NCI-H748 (cell line): ENCODE data around the gene TEX28.
A peak's percentile ranks its signal among the peaks of the same experiment; 100 is the strongest.
"Not testable (repeated sequence)": the region's sequence is repeated elsewhere in the genome, so short reads cannot be mapped to it uniquely, and the experiment has no call there.

Source experiments
- DNase-seq: peaks from one replicate; lab custom pipeline; 2025; ENCODE audit not compliant: unreplicated experiment; lab: John Stamatoyannopoulos, UW

Gene TEX28, protein sequence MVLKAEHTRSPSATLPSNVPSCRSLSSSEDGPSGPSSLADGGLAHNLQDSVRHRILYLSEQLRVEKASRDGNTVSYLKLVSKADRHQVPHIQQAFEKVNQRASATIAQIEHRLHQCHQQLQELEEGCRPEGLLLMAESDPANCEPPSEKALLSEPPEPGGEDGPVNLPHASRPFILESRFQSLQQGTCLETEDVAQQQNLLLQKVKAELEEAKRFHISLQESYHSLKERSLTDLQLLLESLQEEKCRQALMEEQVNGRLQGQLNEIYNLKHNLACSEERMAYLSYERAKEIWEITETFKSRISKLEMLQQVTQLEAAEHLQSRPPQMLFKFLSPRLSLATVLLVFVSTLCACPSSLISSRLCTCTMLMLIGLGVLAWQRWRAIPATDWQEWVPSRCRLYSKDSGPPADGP

GRCh38 chrX:154294791-154295574 is at the start of gene TEX28:
TSS of gene TEX28 (minus strand) at chrX:154295124. CDS start at chrX:154292117, 3,007 bp downstream.
- no peak for DNase-seq

DNA sequence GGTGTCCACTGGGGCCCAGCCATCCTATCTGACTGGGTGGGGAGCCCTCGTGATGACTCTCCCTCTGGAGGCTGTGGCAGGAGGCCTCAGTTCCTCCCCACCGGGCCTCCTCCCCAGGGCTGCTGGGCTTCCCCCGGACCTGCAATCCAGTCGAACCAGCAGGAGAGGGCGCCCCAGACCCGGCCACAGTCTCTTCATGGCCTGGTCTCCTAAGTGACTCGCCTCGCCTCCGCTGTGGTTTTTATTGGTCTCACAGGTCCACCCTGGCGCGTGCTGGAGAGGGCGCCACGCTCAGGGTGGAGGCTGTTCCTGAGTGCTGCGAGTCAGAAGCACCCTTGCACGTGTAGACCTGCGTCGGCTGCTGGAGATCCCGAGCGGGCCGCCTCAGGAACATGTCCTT is 48.7 kb upstream of the TEX28 start:
- DNase-seq: not testable (repeated sequence)

DNA sequence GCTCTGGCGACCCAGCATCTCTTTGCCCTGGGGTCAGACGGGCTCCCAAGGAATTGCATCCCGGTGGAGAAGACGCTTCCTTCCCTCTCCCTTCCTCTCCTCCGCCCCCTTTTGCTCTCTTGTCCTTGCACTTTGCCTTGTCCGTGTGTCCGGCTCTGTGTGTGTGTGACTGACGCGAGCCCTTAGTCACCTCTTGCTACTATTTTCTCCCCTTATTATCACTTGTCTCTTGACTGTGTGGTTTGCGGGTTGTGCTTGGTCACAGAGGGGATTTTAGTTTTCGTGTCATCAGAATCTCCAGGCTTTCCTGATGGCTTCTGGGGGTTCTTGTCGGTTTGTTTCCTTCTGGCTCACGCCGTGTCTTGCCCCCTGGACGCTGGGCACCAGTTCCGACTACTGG is 48.1 kb upstream of the TEX28 start:
- DNase-seq: not testable (repeated sequence)

GRCh38 chrX:154341399-154342298 is 46.7 kb upstream of the TEX28 start:
- not testable (repeated sequence) for DNase-seq

DNA sequence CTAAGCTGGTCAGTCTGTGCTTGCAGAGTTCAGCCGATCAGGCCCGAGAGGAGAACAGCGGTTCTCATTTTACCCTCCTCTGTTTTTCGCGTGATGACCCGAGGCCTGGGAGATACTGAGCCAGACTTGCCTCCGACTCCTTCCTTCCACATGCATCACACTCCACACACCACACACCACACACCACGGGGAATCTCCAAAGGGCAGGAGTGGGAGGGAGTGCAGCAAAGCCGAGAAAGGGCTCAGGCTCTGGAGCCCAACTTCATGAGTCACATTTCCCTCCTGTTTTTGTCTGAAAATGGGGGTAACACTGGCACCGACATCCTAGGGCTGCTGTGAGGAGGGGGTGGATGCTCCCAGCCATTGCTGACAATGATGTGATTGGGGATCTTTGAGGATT is 39.6 kb upstream of the TEX28 start:
- DNase-seq: no peak

DNA sequence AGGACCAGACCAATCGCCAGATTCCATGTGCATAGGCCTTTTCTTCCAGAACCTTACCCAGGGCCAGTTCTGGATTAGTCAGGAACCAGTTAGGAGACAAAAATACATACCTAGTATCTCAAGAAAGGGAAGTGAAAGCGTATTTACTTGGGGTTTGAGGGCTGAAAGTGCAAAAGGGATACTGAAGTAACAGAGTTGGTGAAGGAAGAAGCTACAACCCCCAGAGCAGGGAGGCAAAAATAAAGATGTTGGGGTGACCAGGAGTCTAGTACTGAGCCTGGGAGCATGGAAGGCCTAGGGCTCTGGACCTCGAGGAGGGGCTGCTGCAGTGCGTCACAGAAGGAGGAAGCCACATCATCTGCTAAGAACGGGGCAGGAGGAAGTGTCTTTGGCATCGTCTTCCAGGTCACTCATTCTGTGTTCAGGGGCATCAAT is 38.9 kb upstream of the TEX28 start:
- DNase-seq: no peak

DNA sequence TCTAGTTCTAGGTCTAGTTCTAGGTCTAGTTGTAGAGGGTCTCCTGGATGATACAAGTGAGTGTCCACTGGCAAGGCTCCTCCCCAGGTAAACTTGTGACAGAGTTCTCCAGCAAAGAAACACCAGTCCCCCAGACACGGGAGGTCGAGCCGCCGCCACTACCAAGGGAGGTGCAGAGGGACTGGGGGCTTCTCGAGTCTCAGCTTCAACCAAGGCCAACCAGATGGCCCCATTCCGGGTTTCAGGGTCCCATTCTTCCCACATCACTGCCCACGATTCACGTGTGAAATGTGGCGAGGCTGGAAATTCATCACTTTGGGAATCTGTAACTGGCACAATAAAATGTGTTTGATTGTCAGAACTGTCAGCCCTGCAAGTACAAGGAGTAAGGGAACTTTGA is 38.2 kb upstream of the TEX28 start:
- no peak for DNase-seq

DNA sequence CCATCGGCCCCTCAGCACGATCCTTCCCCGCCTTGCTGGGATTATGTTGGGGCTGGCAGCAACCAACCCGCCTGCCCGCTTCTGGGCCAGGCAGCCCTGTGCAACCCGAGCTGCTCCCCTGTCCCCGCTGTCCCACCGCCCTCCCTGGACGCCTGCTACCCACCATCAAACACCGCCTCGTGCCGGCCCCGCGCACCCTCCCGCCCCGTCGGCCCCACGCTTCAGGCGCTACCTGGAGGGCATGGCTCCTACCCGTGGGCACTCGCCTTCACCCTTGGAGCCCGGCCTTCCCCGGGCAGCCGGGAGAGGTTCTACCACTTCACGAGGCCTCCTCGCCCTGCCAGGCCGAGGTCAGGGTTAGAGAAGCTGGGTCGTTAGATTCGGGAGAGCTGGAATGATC is 37.6 kb upstream of the TEX28 start:
- DNase-seq: no peak

GRCh38 chrX:154329294-154329693 is 34.4 kb upstream of the TEX28 start:
- DNase-seq: no peak

DNA sequence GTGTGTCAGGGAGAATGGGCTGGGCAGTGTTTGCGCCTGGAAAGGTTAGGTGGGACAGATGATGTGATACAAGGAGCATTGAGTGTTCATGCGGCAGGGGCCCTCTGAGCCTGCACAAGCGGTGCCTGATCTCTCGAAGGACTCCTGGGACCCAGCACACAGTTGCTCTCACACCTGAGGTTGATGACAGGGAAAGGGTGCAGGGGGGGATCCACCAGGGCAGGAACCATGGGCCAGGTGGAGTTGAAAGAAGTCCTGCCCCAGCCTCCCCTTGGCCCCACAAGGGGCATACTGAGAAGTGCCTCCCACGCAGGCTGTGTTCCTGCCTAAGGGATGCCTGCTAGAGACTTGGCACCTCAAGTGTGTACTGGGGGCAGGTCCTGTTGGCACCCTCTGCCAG is 33.7 kb upstream of the TEX28 start:
- no peak for DNase-seq

DNA sequence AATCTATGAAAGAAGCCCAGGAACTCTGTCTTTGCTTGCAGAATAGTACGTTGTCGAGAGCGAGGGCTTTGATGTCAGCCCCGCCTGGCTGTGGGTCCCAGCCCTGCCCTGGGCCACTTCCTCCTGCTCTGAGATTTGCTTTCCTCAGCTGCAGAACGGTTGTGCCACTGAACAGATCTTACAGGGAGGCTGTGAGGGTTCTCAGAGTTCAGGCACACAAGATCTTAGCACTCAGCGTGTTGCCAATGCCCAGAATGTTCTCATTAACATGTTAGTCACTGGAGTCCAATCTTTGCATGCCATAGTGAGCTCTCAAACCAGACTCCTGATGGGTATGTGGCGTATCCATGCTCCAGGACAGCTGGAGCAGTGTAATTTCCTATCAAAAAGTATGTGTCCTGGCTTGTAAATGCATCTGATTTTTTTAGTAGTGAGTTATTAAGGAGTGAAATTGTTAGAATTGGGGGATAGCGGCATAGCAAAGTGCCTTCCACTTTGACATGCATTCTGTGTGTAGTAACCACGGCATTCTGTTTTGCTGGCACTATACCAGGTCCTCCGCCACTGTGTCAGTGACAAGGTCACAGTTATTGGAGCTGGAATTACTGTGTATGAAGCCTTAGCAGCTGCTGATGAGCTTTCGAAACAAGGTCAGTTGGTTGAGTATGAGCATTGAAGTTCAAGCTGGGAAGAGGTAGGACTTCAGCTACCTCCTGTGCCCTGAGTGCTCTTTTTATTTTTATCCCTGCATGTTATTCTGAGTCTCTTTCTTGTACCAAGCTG is 32.3 kb upstream of the TEX28 start:
- DNase-seq: no peak

- peak; percentile 1 for DNase-seq
These were observed 30.6 kb upstream of the TEX28 start for GRCh38 chrX:154325541-154325940.

DNA sequence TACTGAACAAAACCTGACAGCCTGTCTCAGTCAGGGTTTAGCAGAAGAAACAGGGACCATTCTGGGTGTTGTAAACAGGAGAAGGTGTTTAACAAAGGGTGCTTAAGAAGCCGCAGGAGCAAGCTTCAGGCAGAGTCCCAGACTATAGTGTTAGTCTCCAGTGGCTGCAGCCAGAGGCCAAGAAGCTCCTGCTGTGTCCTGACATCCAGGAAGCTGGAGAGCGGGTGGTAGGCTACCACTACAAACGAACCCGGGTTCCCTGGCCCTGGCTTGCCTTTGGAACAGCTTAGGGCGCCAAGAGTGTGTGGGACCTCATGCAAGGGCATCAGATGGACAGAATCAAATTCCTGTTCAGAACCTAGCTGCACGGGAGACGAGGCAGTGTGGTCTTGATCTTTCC is 28.6 kb upstream of the TEX28 start:
- no peak for DNase-seq

GRCh38 chrX:154322890-154323289 is 28.0 kb upstream of the TEX28 start:
- DNase-seq: no peak

- DNase-seq: no peak
These were observed 26.7 kb upstream of the TEX28 start for GRCh38 chrX:154321594-154321993.

GRCh38 chrX:154321152-154321551 is 26.2 kb upstream of the TEX28 start:
- no peak for DNase-seq

- DNase-seq: no peak
These were observed 25.5 kb upstream of the TEX28 start for GRCh38 chrX:154320406-154320805.

DNA sequence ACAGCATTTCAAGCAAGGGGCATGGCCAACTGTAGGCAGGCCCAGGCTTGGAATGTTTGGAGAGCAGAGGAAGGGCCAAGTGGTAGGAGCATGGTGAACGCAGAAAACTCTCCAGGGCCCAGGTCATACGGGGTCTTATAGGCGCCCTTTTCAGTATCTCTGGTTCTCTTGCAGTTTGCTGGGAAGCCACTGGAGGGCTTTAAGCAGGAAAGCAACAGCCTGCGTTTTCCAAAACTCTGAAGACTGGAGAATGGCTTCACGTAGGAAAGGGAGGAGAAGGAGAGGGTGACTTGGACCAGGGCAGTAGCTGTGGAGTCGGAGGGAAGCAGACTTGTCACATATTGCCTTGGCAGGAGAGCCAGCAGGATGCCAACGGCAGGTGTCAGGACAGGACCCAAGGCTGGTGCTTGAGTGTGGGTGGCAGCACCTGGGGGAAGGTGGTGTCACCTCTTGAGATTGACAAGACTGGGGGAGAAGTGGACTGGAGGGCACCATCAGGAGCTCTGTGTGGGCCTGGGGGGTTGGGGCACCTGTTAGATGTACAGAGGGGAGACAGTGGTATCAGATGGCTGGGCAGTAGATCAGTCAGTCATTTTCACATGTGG is 22.6 kb upstream of the TEX28 start:
- DNase-seq: peak; percentile 8

GRCh38 chrX:154315416-154315815 is 20.5 kb upstream of the TEX28 start:
- no peak for DNase-seq

GRCh38 chrX:154313147-154313546 is 18.2 kb upstream of the TEX28 start:
- no peak for DNase-seq
